ENCODE measurements around the gene LIMCH1.

DNA sequence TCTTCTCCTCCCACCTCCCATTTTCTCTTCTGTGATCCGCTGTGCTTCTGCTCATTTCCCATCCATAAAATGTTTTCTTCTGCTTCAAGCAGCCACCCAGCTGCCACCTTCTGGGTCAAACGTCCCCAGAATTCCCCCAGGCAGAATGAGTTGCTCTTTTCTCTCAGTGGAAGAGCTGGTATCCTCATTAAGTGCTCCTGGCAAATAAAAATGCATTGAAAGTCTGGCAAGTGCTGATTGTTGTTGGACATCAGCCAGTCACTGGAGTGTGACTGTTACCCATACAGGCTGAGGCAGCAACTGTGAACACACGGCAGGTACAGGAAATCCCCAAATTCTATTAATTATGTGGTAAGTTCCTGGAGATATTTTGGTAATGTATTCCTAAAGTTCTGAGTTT is 52.6 kb downstream of the LIMCH1 start:
- TF ChIP-seq, protein P1, sequence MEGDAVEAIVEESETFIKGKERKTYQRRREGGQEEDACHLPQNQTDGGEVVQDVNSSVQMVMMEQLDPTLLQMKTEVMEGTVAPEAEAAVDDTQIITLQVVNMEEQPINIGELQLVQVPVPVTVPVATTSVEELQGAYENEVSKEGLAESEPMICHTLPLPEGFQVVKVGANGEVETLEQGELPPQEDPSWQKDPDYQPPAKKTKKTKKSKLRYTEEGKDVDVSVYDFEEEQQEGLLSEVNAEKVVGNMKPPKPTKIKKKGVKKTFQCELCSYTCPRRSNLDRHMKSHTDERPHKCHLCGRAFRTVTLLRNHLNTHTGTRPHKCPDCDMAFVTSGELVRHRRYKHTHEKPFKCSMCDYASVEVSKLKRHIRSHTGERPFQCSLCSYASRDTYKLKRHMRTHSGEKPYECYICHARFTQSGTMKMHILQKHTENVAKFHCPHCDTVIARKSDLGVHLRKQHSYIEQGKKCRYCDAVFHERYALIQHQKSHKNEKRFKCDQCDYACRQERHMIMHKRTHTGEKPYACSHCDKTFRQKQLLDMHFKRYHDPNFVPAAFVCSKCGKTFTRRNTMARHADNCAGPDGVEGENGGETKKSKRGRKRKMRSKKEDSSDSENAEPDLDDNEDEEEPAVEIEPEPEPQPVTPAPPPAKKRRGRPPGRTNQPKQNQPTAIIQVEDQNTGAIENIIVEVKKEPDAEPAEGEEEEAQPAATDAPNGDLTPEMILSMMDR (IDR thresholded peaks at IDR 0.05 in 8 of 11, conservative IDR thresholded peaks at IDR 0.05 in 3 of 11): no peak
- TF ChIP-seq POLR2A (IDR thresholded peaks at IDR 0.05) (no peak), POLR2AphosphoS5 (IDR thresholded peaks at IDR 0.05) (peak in 1 of 3 donors; percentile 35)
